ENCODE data around the gene MXD4.

MXD4 gene

GRCh38 chr4:2274320-2275043 is 12.6 kb upstream of the MXD4 start:
- DNase-seq: no peak

GRCh38 chr4:2273657-2274319 is 11.9 kb upstream of the MXD4 start:
- DNase-seq: no peak

- no peak for DNase-seq
Observed at GRCh38 chr4:2273221-2273620, 11.3 kb upstream of the MXD4 start.

- no peak for DNase-seq
Observed at GRCh38 chr4:2272828-2273120, 10.9 kb upstream of the MXD4 start.

- DNase-seq: no peak
Observed at GRCh38 chr4:2272026-2272827, 10.3 kb upstream of the MXD4 start.

GRCh38 chr4:2271279-2272025 is 9.5 kb upstream of the MXD4 start:
- no peak for DNase-seq

- no peak for DNase-seq
Observed at GRCh38 chr4:2270341-2271165, 8.6 kb upstream of the MXD4 start.

GRCh38 chr4:2269618-2270163 is 7.8 kb upstream of the MXD4 start:
- no peak for DNase-seq

GRCh38 chr4:2269206-2269531 is 7.3 kb upstream of the MXD4 start:
- no peak for DNase-seq

GRCh38 chr4:2268357-2269205 is 6.7 kb upstream of the MXD4 start:
- no peak for DNase-seq

- DNase-seq: no peak
Observed at GRCh38 chr4:2267841-2268240, 5.9 kb upstream of the MXD4 start.

- DNase-seq: no peak
Observed at GRCh38 chr4:2267320-2267811, 5.5 kb upstream of the MXD4 start.

GRCh38 chr4:2266821-2267220 is 4.9 kb upstream of the MXD4 start:
- no peak for DNase-seq

- no peak for DNase-seq
Observed at GRCh38 chr4:2266181-2266580, 4.3 kb upstream of the MXD4 start.

GRCh38 chr4:2265113-2266110 is 3.5 kb upstream of the MXD4 start:
- no peak for DNase-seq

GRCh38 chr4:2264481-2265041 is 2.7 kb upstream of the MXD4 start:
- DNase-seq: no peak

GRCh38 chr4:2263926-2264321 is 2.0 kb upstream of the MXD4 start:
- DNase-seq: no peak

GRCh38 chr4:2262944-2263250 is 988 bp upstream of the MXD4 start:
- DNase-seq: no peak

- DNase-seq: peak; percentile 97
Observed at GRCh38 chr4:2262145-2262943, 435 bp upstream of the MXD4 start.
